GM12873 (cell line): ENCODE measurements around the gene ABI3BP.

ENCODE experiments used
- TF ChIP-seq, protein P1 (sequence below): IDR thresholded peaks from 2 replicates; pipeline ENCODE4 v1.5.1; 2012; ENCODE audit warnings: low read depth, mild to moderate bottlenecking, moderate library complexity, low read length, control low read depth; ENCODE audit not compliant: insufficient read depth; ENCODE audit errors: missing control alignments

Gene ABI3BP

GRCh38 chr3:100715176-100715575 lies 278.0 kb downstream of the ABI3BP start:
- TF ChIP-seq, protein P1, sequence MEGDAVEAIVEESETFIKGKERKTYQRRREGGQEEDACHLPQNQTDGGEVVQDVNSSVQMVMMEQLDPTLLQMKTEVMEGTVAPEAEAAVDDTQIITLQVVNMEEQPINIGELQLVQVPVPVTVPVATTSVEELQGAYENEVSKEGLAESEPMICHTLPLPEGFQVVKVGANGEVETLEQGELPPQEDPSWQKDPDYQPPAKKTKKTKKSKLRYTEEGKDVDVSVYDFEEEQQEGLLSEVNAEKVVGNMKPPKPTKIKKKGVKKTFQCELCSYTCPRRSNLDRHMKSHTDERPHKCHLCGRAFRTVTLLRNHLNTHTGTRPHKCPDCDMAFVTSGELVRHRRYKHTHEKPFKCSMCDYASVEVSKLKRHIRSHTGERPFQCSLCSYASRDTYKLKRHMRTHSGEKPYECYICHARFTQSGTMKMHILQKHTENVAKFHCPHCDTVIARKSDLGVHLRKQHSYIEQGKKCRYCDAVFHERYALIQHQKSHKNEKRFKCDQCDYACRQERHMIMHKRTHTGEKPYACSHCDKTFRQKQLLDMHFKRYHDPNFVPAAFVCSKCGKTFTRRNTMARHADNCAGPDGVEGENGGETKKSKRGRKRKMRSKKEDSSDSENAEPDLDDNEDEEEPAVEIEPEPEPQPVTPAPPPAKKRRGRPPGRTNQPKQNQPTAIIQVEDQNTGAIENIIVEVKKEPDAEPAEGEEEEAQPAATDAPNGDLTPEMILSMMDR = no peak

DNA sequence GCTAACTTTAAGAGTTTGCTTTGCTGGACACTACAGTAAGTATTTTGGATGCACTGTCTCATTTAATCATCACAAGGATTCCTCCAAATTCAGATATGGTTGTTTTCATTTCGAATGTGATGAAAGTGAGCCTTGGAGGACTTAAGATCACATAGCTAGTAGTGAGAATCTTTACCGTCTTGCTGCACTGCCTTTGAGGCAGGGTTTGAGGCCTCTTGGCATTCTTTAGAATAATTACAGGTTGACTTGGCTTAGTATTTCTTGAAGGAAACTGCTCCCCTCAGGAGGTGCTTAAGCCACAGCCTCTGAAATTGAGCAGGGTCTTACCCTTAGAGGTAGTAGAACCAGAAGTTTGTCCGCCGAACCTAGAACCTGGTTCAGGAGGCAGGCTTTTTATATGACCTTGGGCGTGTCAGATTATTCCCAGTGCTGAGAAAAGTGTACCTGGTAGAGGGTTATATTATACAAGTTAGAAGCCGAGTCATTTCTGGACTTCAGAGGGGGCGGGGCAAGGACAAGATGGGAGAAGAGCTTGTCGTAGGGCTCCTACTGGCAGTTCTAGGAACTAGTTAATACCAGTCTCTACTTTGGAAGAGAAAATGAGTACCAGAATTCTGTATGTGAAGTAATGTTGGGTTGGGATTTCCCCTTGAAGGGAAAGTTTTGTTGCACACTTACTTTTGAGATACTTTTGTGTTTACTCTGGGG lies 282.8 kb downstream of the ABI3BP start:
- TF ChIP-seq, protein P1 = peak; percentile 54

DNA sequence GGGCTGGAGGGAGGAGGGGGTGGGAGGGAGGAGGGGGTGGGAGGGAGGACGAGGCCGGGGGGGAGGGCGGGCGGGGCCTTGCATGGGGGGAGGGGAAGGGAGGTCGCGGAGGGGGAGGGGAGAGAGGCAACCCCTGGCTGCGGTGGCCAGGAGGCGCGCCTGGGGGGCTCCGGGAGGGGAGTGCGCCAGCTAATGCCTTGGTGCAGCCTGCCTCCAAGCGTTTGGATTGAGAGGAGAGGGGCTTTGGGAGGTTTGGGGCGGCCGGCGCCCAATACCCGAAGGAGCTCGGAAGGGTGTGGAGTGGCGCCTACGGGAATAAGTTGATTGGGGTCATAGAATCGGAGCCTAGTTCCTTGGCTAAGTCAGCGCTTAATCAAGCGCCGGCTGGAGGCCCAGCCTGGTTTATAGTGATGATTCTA lies 283.4 kb downstream of the ABI3BP start:
- TF ChIP-seq, protein P1 = no peak

- TF ChIP-seq, protein P1 = no peak
These were observed 284.0 kb downstream of the ABI3BP start, which contains the start of gene TFG for GRCh38 chr3:100708989-100709841. TFG (plus strand) TSS chr3:100709494; CDS start chr3:100713686, 4,192 bp downstream.

- TF ChIP-seq, protein P1 = no peak
These were observed 284.6 kb downstream of the ABI3BP start for GRCh38 chr3:100708644-100708988.

- TF ChIP-seq, protein P1 = no peak
These were observed 286.9 kb downstream of the ABI3BP start for GRCh38 chr3:100706365-100706764.

DNA sequence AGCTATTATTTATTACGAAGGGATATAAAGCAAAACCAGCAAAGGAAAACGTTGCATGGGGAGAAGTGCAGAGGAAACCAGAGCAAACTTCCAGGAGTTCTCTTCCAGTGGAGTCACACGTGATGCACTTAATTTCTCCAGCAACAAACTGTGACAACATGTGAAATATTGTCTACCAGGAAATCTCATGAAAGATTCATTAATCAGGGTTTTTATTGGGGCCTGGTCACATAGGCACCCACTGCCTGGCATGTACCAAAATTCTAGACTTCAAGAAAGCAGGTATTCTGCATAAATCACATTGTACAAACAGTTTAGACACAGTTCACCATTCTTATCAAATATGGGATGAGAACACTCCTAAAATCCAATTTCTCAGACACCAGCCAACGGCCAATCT lies 289.4 kb downstream of the ABI3BP start:
- TF ChIP-seq, protein P1 = no peak
